Suprapubic skin (tissue), 4 donors: ENCODE data around the gene UFSP1. TPM values are rescaled to one million over a fixed set of nuclear protein-coding genes. Genes with fewer than 3 reads are reported as not detected.
A peak's percentile ranks its signal among the peaks of the same experiment; 100 is the strongest.

Experiments used
- DNase-seq, 2 donors: peaks; one replicate each; pipeline ENCODE4 v3.0.0-alpha.2; 2019; ENCODE audit warnings: low spot score in 2 of 2
- H3K27ac ChIP-seq: fragments of 200-600 bp; sonication (generic); one replicate; pipeline ENCODE4 v1.5.1; 2019
- H3K27me3 ChIP-seq: fragments of 200-600 bp; sonication (generic); one replicate; pipeline ENCODE4 v1.5.1; 2019
- H3K36me3 ChIP-seq: fragments of 200-600 bp; sonication (generic); one replicate; pipeline ENCODE4 v1.5.1; 2019
- H3K4me1 ChIP-seq: fragments of 200-600 bp; sonication (generic); one replicate; pipeline ENCODE4 v1.5.1; 2019
- H3K4me3 ChIP-seq: fragments of 200-600 bp; sonication (generic); one replicate; pipeline ENCODE4 v1.5.1; 2019; ENCODE audit warnings: mild to moderate bottlenecking
- H3K9me3 ChIP-seq: fragments of 200-600 bp; sonication (generic); one replicate; pipeline ENCODE4 v1.5.1; 2019
- EP300 ChIP-seq: sonication (generic); formaldehyde crosslinking; IDR thresholded peaks from one replicate; pipeline ENCODE4 v1.6.1; 2017; ENCODE audit warnings: antibody characterized with exemption
- POLR2A ChIP-seq, 2 donors: fragments of 450-650 bp; IDR thresholded peaks; one replicate each; pipeline ENCODE4 v1.6.1; 2017; ENCODE audit warnings: antibody characterized with exemption in 2 of 2, mild to moderate bottlenecking in 2 of 2, moderate library complexity in 2 of 2
- POLR2AphosphoS5 ChIP-seq, 3 donors: sonication (generic); formaldehyde crosslinking; IDR thresholded peaks; one replicate each; pipeline ENCODE4 v1.6.1; 2017; ENCODE audit warnings: antibody characterized with exemption in 3 of 3
- whole genome bisulfite sequencing: methylation state at CpG from one replicate; pipeline ENCODE4 v1.1.5; 2018; 5-methylcytosine and 5-hydroxymethylcytosine counted together
- total RNA-seq, 4 donors: library from RNA; depleted of rRNA; stranded (reverse); fragments of >200 nt; gene quantifications; one replicate each; pipeline ENCODE4 v1.1.0, GENCODE V29; 2016
- TF ChIP-seq, protein P1 (sequence below), 2 donors: fragments of 200-600 bp in 1 of 2; fragments of 450-650 bp in 1 of 2; sonication (generic) in 1 of 2; IDR thresholded peaks; one replicate each; pipeline ENCODE4 v1.5.1; 2016 to 2019; ENCODE audit warnings: antibody characterized with exemption in 2 of 2, mild to moderate bottlenecking in 1 of 2, moderate library complexity in 1 of 2

Gene UFSP1
- total RNA-seq, 4 donors from 2014 or later = 1.1 to 2.3 (median 1.7) TPM

DNA sequence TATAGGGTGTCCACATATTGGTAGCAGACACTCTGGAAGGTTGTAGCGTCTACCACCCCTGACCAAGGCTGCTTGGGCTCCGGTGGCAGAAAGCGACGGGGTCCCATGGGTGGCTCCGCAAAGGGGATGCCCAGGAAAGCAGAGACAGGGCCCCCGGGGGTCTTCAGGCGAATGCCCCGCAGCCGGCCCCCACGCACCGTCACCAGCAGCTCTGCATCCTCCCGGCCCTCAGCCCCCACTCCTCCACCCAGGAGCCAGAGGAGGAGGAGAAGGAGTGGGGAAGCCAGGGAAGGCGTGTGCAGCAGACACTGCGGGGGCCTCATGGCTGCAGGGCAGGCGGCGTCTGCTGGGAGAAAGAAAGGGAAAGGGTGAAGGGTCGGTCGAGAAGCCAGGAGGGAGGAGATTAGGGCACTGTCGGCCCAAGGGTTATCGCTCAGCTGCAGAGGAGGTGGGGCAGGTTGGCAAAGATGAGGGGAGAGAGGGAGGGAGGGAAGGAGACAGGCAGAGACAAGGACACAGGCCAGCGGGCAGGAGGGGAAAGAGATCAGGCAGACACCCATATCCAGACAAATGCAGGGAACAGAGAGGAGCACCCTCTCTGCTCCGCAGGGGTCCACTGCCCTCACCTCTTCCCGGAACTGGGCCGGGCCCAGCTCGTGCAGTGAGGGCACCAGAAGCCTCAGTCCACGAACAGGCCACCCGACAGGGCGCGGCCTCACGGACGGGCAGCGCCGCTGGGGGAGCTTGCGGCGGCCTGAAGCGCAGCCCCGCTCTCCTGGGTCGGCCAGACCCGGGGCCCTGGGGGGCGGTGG is 4.6 kb upstream of the UFSP1 start:
- TF ChIP-seq POLR2A (IDR thresholded peaks at IDR 0.05) = no peak
- Histone ChIP-seq H3K27me3 (peaks cover 41% of the 10 kb centered on the region), H3K36me3 (no peaks in the 10 kb centered on the region), H3K4me1 (peaks cover 55% of the 10 kb centered on the region), H3K4me3 (peak overlapping the region; percentile 49), H3K27ac (no peak overlapping the region), H3K9me3 (no peaks in the 10 kb centered on the region)
- WGBS = 48% methylated on average over 13 of the region's 40 CpGs
- no peak for DNase-seq

DNA sequence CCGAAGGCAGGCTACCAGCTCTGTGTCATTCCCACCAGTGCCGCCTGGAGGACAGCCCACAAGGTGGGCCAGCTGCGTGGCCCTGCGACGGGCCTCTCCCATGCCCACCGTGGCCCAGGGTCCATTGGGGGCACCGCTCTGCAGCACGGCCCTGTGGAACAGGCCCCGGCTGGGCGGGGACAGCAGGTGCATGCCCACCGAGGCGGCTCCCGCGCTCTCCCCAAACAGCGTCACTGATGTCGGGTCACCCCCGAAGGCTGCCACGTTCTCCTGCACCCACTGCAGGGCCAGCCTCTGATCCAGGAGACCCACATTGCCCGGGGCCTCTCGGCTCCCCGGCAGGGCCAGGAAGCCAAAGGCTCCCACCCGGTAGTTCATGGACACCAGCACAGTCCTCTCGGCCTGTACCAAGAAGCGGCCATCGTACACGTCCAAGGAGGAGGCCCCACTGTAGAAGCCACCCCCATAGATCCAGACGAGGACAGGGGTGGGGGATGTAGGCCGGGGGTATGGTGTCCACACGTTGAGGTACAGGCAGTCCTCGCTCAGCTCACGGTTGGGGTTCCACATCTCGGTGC is 3.9 kb upstream of the UFSP1 start:
- TF ChIP-seq, protein P1, sequence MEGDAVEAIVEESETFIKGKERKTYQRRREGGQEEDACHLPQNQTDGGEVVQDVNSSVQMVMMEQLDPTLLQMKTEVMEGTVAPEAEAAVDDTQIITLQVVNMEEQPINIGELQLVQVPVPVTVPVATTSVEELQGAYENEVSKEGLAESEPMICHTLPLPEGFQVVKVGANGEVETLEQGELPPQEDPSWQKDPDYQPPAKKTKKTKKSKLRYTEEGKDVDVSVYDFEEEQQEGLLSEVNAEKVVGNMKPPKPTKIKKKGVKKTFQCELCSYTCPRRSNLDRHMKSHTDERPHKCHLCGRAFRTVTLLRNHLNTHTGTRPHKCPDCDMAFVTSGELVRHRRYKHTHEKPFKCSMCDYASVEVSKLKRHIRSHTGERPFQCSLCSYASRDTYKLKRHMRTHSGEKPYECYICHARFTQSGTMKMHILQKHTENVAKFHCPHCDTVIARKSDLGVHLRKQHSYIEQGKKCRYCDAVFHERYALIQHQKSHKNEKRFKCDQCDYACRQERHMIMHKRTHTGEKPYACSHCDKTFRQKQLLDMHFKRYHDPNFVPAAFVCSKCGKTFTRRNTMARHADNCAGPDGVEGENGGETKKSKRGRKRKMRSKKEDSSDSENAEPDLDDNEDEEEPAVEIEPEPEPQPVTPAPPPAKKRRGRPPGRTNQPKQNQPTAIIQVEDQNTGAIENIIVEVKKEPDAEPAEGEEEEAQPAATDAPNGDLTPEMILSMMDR (IDR thresholded peaks at IDR 0.05) = no peak
- TF ChIP-seq EP300 = no peak
- no peak for DNase-seq
- Histone ChIP-seq H3K9me3 (no peaks in the 10 kb centered on the region), H3K27me3 (peaks cover 35% of the 10 kb centered on the region), H3K4me3 (no peak overlapping the region), H3K36me3 (peaks cover 2% of the 10 kb centered on the region), H3K4me1 (peaks cover 62% of the 10 kb centered on the region), H3K27ac (no peak overlapping the region)
- 88% methylated on average over 9 of the region's 32 CpGs for WGBS

DNA sequence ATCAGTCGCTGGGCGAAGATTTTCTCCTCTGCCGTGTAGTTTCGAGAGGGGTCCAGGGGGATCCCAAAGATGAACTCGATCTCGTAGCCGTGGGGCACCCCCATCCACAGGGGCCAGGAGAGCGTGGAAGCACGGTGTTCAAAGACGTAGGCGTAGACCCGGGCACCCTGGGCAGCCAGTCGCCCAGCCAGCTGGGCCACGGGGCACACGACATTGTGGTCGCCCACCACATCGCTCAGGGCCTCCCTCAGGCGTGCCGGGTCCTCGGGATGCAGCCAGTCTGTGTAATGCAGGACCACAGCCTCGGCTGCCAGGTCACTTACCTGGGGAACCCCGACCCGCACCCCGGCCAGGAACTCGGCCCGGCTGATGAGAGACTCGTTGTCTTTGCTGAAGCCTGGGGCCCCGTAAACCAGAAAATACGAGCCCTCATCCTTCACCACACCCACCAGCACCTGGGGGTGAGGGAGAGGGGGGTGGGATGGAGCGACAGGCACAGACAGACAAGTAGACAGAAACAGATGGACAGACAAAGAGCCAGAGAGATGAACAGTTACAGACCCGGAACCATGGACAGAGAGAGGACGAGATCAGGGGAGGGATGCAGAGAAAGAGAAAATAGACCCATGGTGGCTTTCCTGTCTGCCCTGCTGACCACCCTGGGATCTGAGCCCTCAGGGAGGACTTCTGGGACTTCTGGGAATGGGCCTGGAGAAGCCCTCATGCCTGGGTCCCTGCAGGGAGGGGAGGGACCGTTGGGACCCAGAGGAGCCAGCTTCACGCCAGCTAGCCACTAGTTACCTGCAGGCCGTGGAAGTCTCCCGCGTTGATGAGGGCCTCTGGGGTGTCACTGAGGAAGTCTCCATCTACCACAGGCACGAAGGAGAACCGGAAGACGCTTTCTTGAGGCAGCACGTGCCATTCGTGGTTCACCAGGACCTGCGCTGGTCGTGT is 3.1 kb upstream of the UFSP1 start:
- DNase-seq = no peak
- Histone ChIP-seq H3K27me3 (peaks cover 32% of the 10 kb centered on the region), H3K9me3 (no peaks in the 10 kb centered on the region), H3K27ac (no peak overlapping the region), H3K36me3 (peaks cover 10% of the 10 kb centered on the region), H3K4me3 (no peak overlapping the region), H3K4me1 (peaks cover 70% of the 10 kb centered on the region)
- 88% methylated on average over 22 of the region's 44 CpGs for WGBS
- TF ChIP-seq POLR2A (IDR thresholded peaks at IDR 0.05) = no peak
- TF ChIP-seq, protein P1 (IDR thresholded peaks at IDR 0.05) = no peak
- no peak for TF ChIP-seq EP300
- no peak for TF ChIP-seq POLR2AphosphoS5 (IDR thresholded peaks at IDR 0.05)

DNA sequence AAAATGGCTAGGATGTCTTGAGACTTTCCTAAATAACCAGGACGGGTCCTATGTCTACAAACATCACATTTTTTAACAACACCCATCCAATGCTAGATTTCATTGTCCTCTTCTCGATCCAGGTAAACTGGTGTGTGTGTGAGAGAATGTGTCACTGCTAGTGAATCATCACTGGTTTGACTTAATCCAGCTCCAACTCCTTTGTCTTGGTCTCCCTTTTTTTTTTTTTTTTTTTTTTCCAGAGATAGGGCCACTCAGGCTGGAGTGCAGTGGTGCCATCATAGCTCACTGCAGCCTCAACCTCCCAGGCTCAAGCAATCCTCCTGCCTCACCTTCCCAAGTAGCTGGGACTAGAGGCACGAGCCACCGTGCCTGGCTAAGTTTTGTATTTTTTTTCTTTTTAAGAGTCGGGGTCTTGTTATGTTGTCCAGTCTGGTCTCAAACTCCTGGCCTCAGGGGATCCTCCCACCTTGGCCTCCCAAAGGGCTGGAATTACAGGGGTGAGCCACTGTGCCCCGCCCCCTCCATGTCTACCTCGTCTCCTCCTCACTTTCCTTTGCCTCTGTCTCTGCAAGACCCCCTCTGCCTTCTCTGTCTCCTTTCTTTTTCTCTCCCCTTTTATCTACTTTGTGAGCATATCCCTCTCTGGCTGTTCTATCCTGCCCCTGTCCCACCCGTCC is 2.2 kb upstream of the UFSP1 start:
- 68% methylated on average over 8 of the region's 8 CpGs for WGBS
- H3K4me3 ChIP-seq = no peak overlapping the region
- TF ChIP-seq EP300 (no peak), POLR2AphosphoS5 (IDR thresholded peaks at IDR 0.05) (no peak), POLR2A (IDR thresholded peaks at IDR 0.05) (no peak)
- TF ChIP-seq, protein P1 (IDR thresholded peaks at IDR 0.05) = no peak
- DNase-seq = no peak
- no peak overlapping the region for H3K27ac ChIP-seq
- no peaks in the 10 kb centered on the region for H3K9me3 ChIP-seq
- H3K4me1 ChIP-seq = peaks cover 67% of the 10 kb centered on the region
- H3K36me3 ChIP-seq = peaks cover 19% of the 10 kb centered on the region
- peaks cover 23% of the 10 kb centered on the region for H3K27me3 ChIP-seq
